OCI-LY7 (cell line): Measurements from ENCODE around the gene DPYD.

ENCODE experiments used
- CTCF ChIP-seq: fragments of 200-600 bp; sonication (generic); conservative IDR thresholded peaks from 2 replicates; pipeline ENCODE4 v1.5.1; 2014; ENCODE audit warnings: mild to moderate bottlenecking, antibody characterized with exemption, low read length, moderate library complexity, mixed read lengths
- EZH2phosphoT487 ChIP-seq: fragments of 200-600 bp; sonication (generic); IDR thresholded peaks from 2 replicates; pipeline ENCODE4 v1.6.1; 2018; ENCODE audit warnings: low read depth, borderline replicate concordance, mild to moderate bottlenecking, mixed run types, antibody characterized with exemption, low read length, moderate library complexity, mixed read lengths

- no peak for TF ChIP-seq CTCF
- no peak for TF ChIP-seq EZH2phosphoT487
Measured at GRCh38 chr1:97385536-97386277, 535.1 kb downstream of the DPYD start.
